Right lobe of liver (tissue), 6 donors: ENCODE measurements around the gene SERPINI1. TPM values are rescaled to one million over a fixed set of nuclear protein-coding genes. Genes with fewer than 3 reads are reported as not detected.

Experiments used
- ATAC-seq, 4 donors: fragments of 200-7000 bp; cut with Tn5 transposase; one replicate each; pipeline ENCODE4 v1.9.1; 2020; ENCODE audit warnings: mild to moderate bottlenecking in 4 of 4, moderate library complexity in 4 of 4
- DNase-seq, 3 donors: peaks; one replicate each; pipeline ENCODE4 v3.0.0-alpha.2; 2020
- H3K27ac ChIP-seq, 3 donors: fragments of 200-600 bp; one replicate each; pipeline ENCODE4 v1.8.0; 2022
- H3K27me3 ChIP-seq, 2 donors: fragments of 200-600 bp; one replicate each; pipeline ENCODE4 v1.8.0; 2022
- H3K36me3 ChIP-seq, 4 donors: fragments of 200-600 bp; sonication (generic) in 1 of 4; one replicate each; pipeline versions ENCODE4 v1.5.1 to v1.8.0; 2017 to 2022; ENCODE audit warnings: control low read depth in 1 of 4
- H3K4me1 ChIP-seq, 4 donors: fragments of 200-600 bp; sonication (generic) in 1 of 4; one replicate each; pipeline versions ENCODE4 v1.5.1 to v1.8.0; 2017 to 2022; ENCODE audit warnings: control low read depth in 1 of 4
- H3K4me3 ChIP-seq, 3 donors: fragments of 200-600 bp; one replicate each; pipeline ENCODE4 v1.8.0; 2022
- H3K9me3 ChIP-seq, 4 donors: fragments of 200-600 bp; sonication (generic) in 1 of 4; one replicate each; pipeline versions ENCODE4 v1.5.1 to v1.8.0; 2017 to 2022; ENCODE audit warnings: control low read depth in 1 of 4
- POLR2A ChIP-seq: fragments of 450-650 bp; IDR thresholded peaks from one replicate; pipeline ENCODE4 v1.6.1; 2017; ENCODE audit warnings: antibody characterized with exemption, mild to moderate bottlenecking
- WGBS: methylation state at CpG from one replicate; pipeline ENCODE4 v1.1.6; 2018; ENCODE audit warnings: low coverage, low lambda C conversion rate; ENCODE audit not compliant: insufficient coverage; ENCODE audit errors: missing lambda C conversion rate; 5-methylcytosine and 5-hydroxymethylcytosine counted together
- intact Hi-C, 2 donors: fragments of 100-400 bp; cut with DNase I; formaldehyde crosslinking; loops; one replicate each; pipeline versions ENCODE4 v1.11.2 to v1.14.1; 2022
- total RNA-seq, 6 experiments: library from RNA; depleted of rRNA in 2 of 6; stranded (reverse); fragments of >200 nt in 2 of 6; fragmentation: NEBNext Ultra II Directional in 3 of 6; extraction: Animal tissue kit (Norgen Biotek cat#: 25700) in 3 of 6; gene quantifications; one replicate each; pipeline versions ENCODE4 v1.1.0 to v1.2.4, GENCODE V29; 2016 to 2023
- TF ChIP-seq, protein P1 (sequence below), 4 donors: fragments of 200-600 bp in 3 of 4; fragments of 450-650 bp in 1 of 4; IDR thresholded peaks; one replicate each; pipeline versions ENCODE4 v1.5.1 to v1.8.0; 2016 to 2022; ENCODE audit warnings: antibody characterized with exemption in 4 of 4, mild to moderate bottlenecking in 2 of 4
- donor health status: DM: no; HTN: yes; CAD: no.
- donor health status: DM: no; HTN: no; CAD: no.
- donor health status: DM: no; HTN: no; CAD: no.
- donor health status: DM: no; HTN: yes; CAD: no.
- donor health status: DM: no; HTN: yes; CAD: no.

The SERPINI1 gene
- total RNA-seq, 6 experiments from 2014 or later, result 0.40 to 3.0 (median 0.62) TPM

DNA sequence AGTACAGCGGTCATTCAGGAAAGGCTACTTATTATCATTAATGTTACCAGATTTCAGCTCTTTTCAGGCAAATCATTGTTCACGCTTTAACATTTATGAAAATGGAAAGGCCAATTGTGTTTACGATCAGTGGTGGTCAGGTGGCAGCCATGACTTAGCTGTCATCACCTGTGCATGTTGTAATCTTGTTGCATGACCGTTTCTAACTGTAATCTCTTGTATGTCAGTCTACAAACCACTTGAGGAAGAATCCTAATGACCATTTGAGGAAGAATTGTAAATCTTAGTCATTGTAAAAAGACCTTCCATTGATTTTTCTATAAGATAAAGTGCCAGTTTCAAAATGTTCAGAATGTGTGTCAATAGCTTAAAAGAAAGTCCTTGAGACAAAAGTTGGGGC lies 100.4 kb downstream of the SERPINI1 start:
- intact Hi-C loops, result no loop called here
- 64% methylated on average over 4 of the region's 4 CpGs for WGBS
- no peak overlapping the region for H3K27ac ChIP-seq
- ATAC-seq (no peak), DNase-seq (no peak)
- H3K27me3 ChIP-seq, result no peaks in the 10 kb centered on the region
- H3K4me3 ChIP-seq, result no peak overlapping the region
- H3K36me3 ChIP-seq, result no peaks in the 10 kb centered on the region
- H3K9me3 ChIP-seq, result no peaks in the 10 kb centered on the region
- no peak for TF ChIP-seq POLR2A
- TF ChIP-seq, protein P1, sequence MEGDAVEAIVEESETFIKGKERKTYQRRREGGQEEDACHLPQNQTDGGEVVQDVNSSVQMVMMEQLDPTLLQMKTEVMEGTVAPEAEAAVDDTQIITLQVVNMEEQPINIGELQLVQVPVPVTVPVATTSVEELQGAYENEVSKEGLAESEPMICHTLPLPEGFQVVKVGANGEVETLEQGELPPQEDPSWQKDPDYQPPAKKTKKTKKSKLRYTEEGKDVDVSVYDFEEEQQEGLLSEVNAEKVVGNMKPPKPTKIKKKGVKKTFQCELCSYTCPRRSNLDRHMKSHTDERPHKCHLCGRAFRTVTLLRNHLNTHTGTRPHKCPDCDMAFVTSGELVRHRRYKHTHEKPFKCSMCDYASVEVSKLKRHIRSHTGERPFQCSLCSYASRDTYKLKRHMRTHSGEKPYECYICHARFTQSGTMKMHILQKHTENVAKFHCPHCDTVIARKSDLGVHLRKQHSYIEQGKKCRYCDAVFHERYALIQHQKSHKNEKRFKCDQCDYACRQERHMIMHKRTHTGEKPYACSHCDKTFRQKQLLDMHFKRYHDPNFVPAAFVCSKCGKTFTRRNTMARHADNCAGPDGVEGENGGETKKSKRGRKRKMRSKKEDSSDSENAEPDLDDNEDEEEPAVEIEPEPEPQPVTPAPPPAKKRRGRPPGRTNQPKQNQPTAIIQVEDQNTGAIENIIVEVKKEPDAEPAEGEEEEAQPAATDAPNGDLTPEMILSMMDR (IDR thresholded peaks at IDR 0.05), result no peak
- H3K4me1 ChIP-seq, result peaks cover 0 to 2% (median 0%) of the 10 kb centered on the region in 4 donors

- H3K4me3 ChIP-seq, result no peak overlapping the region
- TF ChIP-seq, protein P1 (IDR thresholded peaks at IDR 0.05), result peak; percentile 18 to 34 (median 28)
- no peak for TF ChIP-seq POLR2A
- ATAC-seq, result peak in 1 of 4 donors; percentile 45
- no peaks in the 10 kb centered on the region for H3K9me3 ChIP-seq
- H3K36me3 ChIP-seq, result no peaks in the 10 kb centered on the region
- H3K27me3 ChIP-seq, result no peaks in the 10 kb centered on the region
- H3K4me1 ChIP-seq, result peaks cover 0 to 2% (median 0%) of the 10 kb centered on the region in 4 donors
- DNase-seq, result no peak
- WGBS, result 32% methylated on average over 2 of the region's 2 CpGs
- intact Hi-C loops, result no loop called here
- H3K27ac ChIP-seq, result no peak overlapping the region
Measured at GRCh38 chr3:167837466-167837865, 101.9 kb downstream of the SERPINI1 start.

- Histone ChIP-seq H3K27me3 (no peaks in the 10 kb centered on the region), H3K4me3 (no peak overlapping the region), H3K36me3 (no peaks in the 10 kb centered on the region), H3K4me1 (peaks cover 0 to 2% (median 0%) of the 10 kb centered on the region in 4 donors), H3K27ac (no peak overlapping the region), H3K9me3 (no peaks in the 10 kb centered on the region)
- ATAC-seq, result no peak
- WGBS, result 53% methylated on average over 2 of the region's 4 CpGs
- intact Hi-C loops, result no loop called here
- DNase-seq, result no peak
- no peak for TF ChIP-seq POLR2A
- TF ChIP-seq, protein P1 (IDR thresholded peaks at IDR 0.05), result no peak
Measured at GRCh38 chr3:167839460-167840134, 104.1 kb downstream of the SERPINI1 start.

DNA sequence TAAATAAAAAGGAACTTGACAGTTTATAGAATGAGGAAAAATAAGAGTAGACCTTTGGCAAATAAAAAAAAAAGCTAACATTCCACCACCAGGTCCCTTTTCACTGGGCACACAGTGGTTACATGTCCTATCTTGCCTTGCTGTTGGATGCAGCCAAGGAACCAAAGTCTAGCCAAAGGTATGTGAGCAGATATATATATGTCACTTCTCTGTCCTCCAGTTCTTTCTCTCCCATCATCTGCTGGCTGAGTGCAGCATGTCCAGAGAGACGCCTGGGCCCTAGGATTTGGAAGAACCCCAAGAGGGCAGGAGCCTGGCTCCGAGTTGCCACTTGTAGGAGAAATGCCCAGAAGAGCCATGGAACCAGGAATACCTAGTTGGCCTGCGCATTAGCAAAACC lies 104.7 kb downstream of the SERPINI1 start:
- no peak for DNase-seq
- Histone ChIP-seq H3K27me3 (no peaks in the 10 kb centered on the region), H3K4me3 (no peak overlapping the region), H3K27ac (no peak overlapping the region), H3K4me1 (peaks cover 0 to 2% (median 0%) of the 10 kb centered on the region in 4 donors), H3K9me3 (no peaks in the 10 kb centered on the region), H3K36me3 (no peaks in the 10 kb centered on the region)
- TF ChIP-seq POLR2A, result no peak
- TF ChIP-seq, protein P1 (IDR thresholded peaks at IDR 0.05), result no peak
- intact Hi-C loops, result no loop called here
- WGBS, result 60% methylated on average over 1 of the region's 3 CpGs
- no peak for ATAC-seq
